Karpas-422 (cell line): ENCODE measurements around the gene TP53. TPM values are rescaled to one million over a fixed set of nuclear protein-coding genes. Genes with fewer than 3 reads are reported as not detected.

Experiments
- DNase-seq: peaks from one replicate; pipeline ENCODE4 v3.0.0-alpha.2; 2015
- H2AFZ ChIP-seq: fragments of 200-600 bp; sonication (generic); 2 replicates; pipeline ENCODE4 v1.6.1; 2014; ENCODE audit warnings: antibody characterized with exemption, low read length, mixed read lengths
- H3K27ac ChIP-seq: fragments of 200-600 bp; sonication (generic); 2 replicates; pipeline ENCODE4 v1.5.1; 2014; ENCODE audit warnings: mild to moderate bottlenecking, low read length, moderate library complexity
- H3K27me3 ChIP-seq: fragments of 200-600 bp; sonication (generic); 2 replicates; pipeline ENCODE4 v1.6.1; 2014; ENCODE audit warnings: low read length, mixed read lengths
- H3K36me3 ChIP-seq: fragments of 200-600 bp; sonication (generic); 2 replicates; pipeline ENCODE4 v1.6.1; 2014; ENCODE audit warnings: low read length, mixed read lengths; ENCODE audit not compliant: insufficient read depth
- H3K4me1 ChIP-seq: fragments of 200-600 bp; sonication (generic); 2 replicates; pipeline ENCODE4 v1.6.1; 2014; ENCODE audit warnings: mild to moderate bottlenecking, low read length, mixed read lengths
- H3K4me2 ChIP-seq: fragments of 200-600 bp; sonication (generic); 2 replicates; pipeline ENCODE4 v1.6.1; 2014; ENCODE audit warnings: low read length, low read depth, mild to moderate bottlenecking; ENCODE audit not compliant: poor library complexity, severe bottlenecking
- H3K4me3 ChIP-seq: fragments of 200-600 bp; sonication (generic); 2 replicates; pipeline ENCODE4 v1.5.1; 2014; ENCODE audit warnings: mild to moderate bottlenecking, antibody characterized with exemption, low read length, mixed read lengths
- H3K79me2 ChIP-seq: fragments of 200-600 bp; sonication (generic); 2 replicates; pipeline ENCODE4 v1.6.1; 2014; ENCODE audit warnings: mild to moderate bottlenecking, low read length, mixed read lengths
- H3K9ac ChIP-seq: fragments of 200-600 bp; sonication (generic); 2 replicates; pipeline ENCODE4 v1.6.0; 2014; ENCODE audit warnings: low read length
- H3K9me2 ChIP-seq: fragments of 200-600 bp; sonication (generic), shearing (Covaris generic); replicated peaks from 2 replicates; pipeline ENCODE4 v1.6.0; 2014; ENCODE audit warnings: mild to moderate bottlenecking, low read length, moderate library complexity; ENCODE audit not compliant: insufficient read depth
- H3K9me3 ChIP-seq: fragments of 300-700, 200-600 bp; sonication (generic); 2 replicates; pipeline ENCODE4 v1.6.1; 2014; ENCODE audit warnings: low read length, mixed read lengths
- H4K20me1 ChIP-seq: fragments of 200-600 bp; sonication (generic); 2 replicates; pipeline ENCODE4 v1.6.1; 2014; ENCODE audit warnings: mild to moderate bottlenecking, antibody characterized with exemption, low read length, low read depth; ENCODE audit not compliant: insufficient read depth
- total RNA-seq: library from RNA; depleted of rRNA; stranded (reverse); fragments of >200 nt; shearing (Covaris generic); gene quantifications from 2 replicates; pipeline ENCODE4 v1.2.3, GENCODE V29; 2014; ENCODE audit warnings: low replicate concordance

The TP53 gene
- total RNA-seq, 1 experiment from 2014 or later = 11.0 TPM

GRCh38 chr17:7709031-7709430 is 21.7 kb upstream of the TP53 start:
- Histone ChIP-seq H3K9me2 (no peaks in the 10 kb centered on the region), H3K4me3 (no peak overlapping the region), H3K27me3 (no peaks in the 10 kb centered on the region), H3K36me3 (no peaks in the 10 kb centered on the region), H3K27ac (no peak overlapping the region), H3K9ac (no peak overlapping the region), H3K4me2 (no peak overlapping the region), H3K4me1 (peaks cover 10% of the 10 kb centered on the region), H3K79me2 (no peaks in the 10 kb centered on the region), H4K20me1 (no peaks in the 10 kb centered on the region), H3K9me3 (no peaks in the 10 kb centered on the region), H2AFZ (no peak overlapping the region)
- no peak for DNase-seq

- Histone ChIP-seq H3K36me3 (no peaks in the 10 kb centered on the region), H3K4me3 (no peak overlapping the region), H3K4me1 (peaks cover 10% of the 10 kb centered on the region), H3K9ac (no peak overlapping the region), H3K27me3 (no peaks in the 10 kb centered on the region), H2AFZ (no peak overlapping the region), H3K79me2 (no peaks in the 10 kb centered on the region), H3K9me2 (no peaks in the 10 kb centered on the region), H3K9me3 (no peaks in the 10 kb centered on the region), H4K20me1 (no peaks in the 10 kb centered on the region), H3K27ac (no peak overlapping the region), H3K4me2 (no peak overlapping the region)
- DNase-seq = no peak
These were observed 20.8 kb upstream of the TP53 start for GRCh38 chr17:7707858-7708750.

GRCh38 chr17:7707446-7707845 is 20.2 kb upstream of the TP53 start:
- Histone ChIP-seq H3K79me2 (no peaks in the 10 kb centered on the region), H3K9me2 (no peaks in the 10 kb centered on the region), H3K27ac (no peak overlapping the region), H3K36me3 (no peaks in the 10 kb centered on the region), H3K4me3 (no peak overlapping the region), H3K27me3 (no peaks in the 10 kb centered on the region), H3K9ac (no peak overlapping the region), H3K9me3 (no peaks in the 10 kb centered on the region), H3K4me2 (no peak overlapping the region), H4K20me1 (no peaks in the 10 kb centered on the region), H2AFZ (no peak overlapping the region), H3K4me1 (peaks cover 10% of the 10 kb centered on the region)
- DNase-seq = peak; percentile 58

- H3K4me2 ChIP-seq = no peak overlapping the region
- no peaks in the 10 kb centered on the region for H3K27me3 ChIP-seq
- no peaks in the 10 kb centered on the region for H3K9me2 ChIP-seq
- no peaks in the 10 kb centered on the region for H3K36me3 ChIP-seq
- no peak overlapping the region for H2AFZ ChIP-seq
- no peak overlapping the region for H3K4me3 ChIP-seq
- no peak overlapping the region for H3K27ac ChIP-seq
- no peak overlapping the region for H3K9ac ChIP-seq
- H3K4me1 ChIP-seq = peaks cover 10% of the 10 kb centered on the region
- no peaks in the 10 kb centered on the region for H3K79me2 ChIP-seq
- no peak for DNase-seq
- no peaks in the 10 kb centered on the region for H4K20me1 ChIP-seq
- H3K9me3 ChIP-seq = no peaks in the 10 kb centered on the region
These were observed 19.5 kb upstream of the TP53 start for GRCh38 chr17:7706631-7707354.

- H3K36me3 ChIP-seq = no peaks in the 10 kb centered on the region
- H3K9me3 ChIP-seq = no peaks in the 10 kb centered on the region
- no peak for DNase-seq
- no peaks in the 10 kb centered on the region for H3K79me2 ChIP-seq
- no peak overlapping the region for H3K27ac ChIP-seq
- no peaks in the 10 kb centered on the region for H3K9me2 ChIP-seq
- H4K20me1 ChIP-seq = no peaks in the 10 kb centered on the region
- no peak overlapping the region for H3K4me3 ChIP-seq
- H3K4me2 ChIP-seq = no peak overlapping the region
- H3K27me3 ChIP-seq = no peaks in the 10 kb centered on the region
- H3K9ac ChIP-seq = no peak overlapping the region
- no peak overlapping the region for H2AFZ ChIP-seq
- peaks cover 10% of the 10 kb centered on the region for H3K4me1 ChIP-seq
These were observed 18.3 kb upstream of the TP53 start for GRCh38 chr17:7705269-7706255.

DNA sequence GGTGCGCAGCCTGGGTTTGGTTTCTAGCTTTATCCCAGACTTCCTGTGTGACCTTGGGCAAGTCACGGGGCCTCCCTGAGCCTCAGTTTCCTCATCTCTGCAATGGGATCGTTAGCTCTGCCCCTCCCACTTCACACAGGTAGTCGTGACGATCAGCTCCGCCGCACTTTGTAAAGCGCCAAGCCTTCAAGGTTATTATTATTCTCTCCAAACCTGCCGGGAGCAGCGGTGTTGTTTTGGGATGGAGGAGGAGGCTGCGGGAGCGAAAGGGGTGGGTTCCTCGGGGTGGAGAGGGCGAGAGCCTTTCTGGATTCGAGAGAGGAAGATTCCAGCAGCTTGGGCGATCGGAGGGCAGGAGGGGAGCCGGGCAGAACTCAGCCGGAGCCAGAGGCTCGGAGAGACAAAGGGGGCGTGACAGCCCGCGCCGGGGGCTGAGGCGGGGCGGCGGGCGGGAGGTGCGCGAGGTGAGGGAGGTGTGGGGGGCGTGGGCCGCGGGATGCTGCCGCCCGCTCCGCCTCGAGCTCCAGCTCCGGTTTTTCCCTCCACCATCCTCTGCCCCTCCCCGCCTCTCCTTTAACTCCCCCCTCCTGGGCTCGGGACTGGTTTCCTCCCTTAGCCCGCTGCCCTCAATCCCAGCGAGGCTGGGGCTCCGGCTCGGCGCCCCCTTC is 17.4 kb upstream of the TP53 start, which contains the start of gene EFNB3:
EFNB3 (plus strand) TSS at position 602 of the 668 bp plus-strand sequence. CDS start 397 bp downstream, outside the sequence.
- H3K9ac ChIP-seq = no peak within 1 kb of the TSS
- peaks cover 4% of the 10 kb centered on the region; the same call in 1 of the 2 replicates for H3K4me1 ChIP-seq
- H3K9me2 ChIP-seq = no peaks in the 10 kb centered on the region
- H3K36me3 ChIP-seq = no peaks in the 10 kb centered on the region
- H3K4me2 ChIP-seq = no peak within 1 kb of the TSS
- no peak within 1 kb of the TSS for H2AFZ ChIP-seq
- no peak within 1 kb of the TSS for H3K27ac ChIP-seq
- H4K20me1 ChIP-seq = no peaks in the 10 kb centered on the region
- DNase-seq = no peak
- H3K9me3 ChIP-seq = no peaks in the 10 kb centered on the region
- no peaks in the 10 kb centered on the region for H3K27me3 ChIP-seq
- no peaks in the 10 kb centered on the region for H3K79me2 ChIP-seq
- no peak within 1 kb of the TSS for H3K4me3 ChIP-seq

DNA sequence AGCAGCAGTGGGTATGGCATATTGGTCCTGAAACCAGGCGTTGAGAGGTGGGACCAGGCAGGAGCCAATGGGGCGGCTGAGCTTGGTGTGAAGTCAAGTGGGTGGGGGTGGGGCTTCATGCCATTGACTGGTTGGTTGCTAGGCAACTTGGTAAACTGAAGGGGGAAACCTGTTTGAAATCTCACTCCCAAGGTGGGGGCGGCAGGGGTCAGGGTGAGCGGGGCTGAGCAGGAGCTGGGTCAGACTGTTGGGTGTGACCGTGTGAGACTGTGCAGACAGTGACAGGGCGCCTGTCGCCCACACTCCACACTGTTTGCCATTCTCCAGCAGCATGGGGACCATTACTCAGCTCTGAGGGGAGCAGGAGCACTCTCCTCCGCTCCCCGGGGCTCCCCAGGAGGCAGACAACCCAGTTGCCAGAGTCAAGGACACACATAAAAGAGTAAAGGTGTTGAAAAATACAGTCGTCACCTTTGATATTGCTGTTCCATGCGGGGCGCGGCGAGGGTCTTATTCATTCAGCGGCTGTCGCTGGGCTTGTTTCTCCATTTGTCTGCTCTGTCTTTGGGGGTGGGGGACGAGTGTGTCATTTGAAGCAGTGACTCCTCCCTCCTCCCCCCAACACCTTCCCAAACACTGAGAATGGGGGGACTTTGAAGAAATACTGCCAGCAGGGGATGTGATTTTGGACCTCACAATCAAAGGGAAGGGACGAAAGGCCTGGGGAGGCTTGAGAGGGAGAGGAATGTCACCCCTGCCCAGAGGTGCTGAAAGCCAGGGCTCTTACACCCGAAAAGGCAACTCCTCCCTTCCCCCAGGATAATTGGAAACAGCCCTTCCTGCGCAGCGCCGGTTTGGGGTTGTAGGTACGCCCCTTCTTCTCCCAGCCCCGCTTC is 16.5 kb upstream of the TP53 start:
- H3K79me2 ChIP-seq = no peaks in the 10 kb centered on the region
- no peak overlapping the region for H3K9ac ChIP-seq
- no peaks in the 10 kb centered on the region for H3K9me3 ChIP-seq
- H3K4me2 ChIP-seq = no peak overlapping the region
- H3K36me3 ChIP-seq = no peaks in the 10 kb centered on the region
- H4K20me1 ChIP-seq = no peaks in the 10 kb centered on the region
- H2AFZ ChIP-seq = no peak overlapping the region
- no peak overlapping the region for H3K27ac ChIP-seq
- no peak overlapping the region for H3K4me3 ChIP-seq
- H3K27me3 ChIP-seq = no peaks in the 10 kb centered on the region
- DNase-seq = peak; percentile 81
- no peaks in the 10 kb centered on the region for H3K9me2 ChIP-seq
- peaks cover under 1% of the 10 kb centered on the region; the same call in 1 of the 2 replicates for H3K4me1 ChIP-seq
